Cardiac septum (tissue), 1 donor: ENCODE data around the gene FAM83G. TPM values are rescaled to one million over a fixed set of nuclear protein-coding genes. Genes with fewer than 3 reads are reported as not detected.
A peak's percentile ranks its signal among the peaks of the same experiment; 100 is the strongest.
"Not testable (repeated sequence)": the region's sequence is repeated elsewhere in the genome, so short reads cannot be mapped to it uniquely, and the experiment has no call there.

Experiments
- DNase-seq: peaks from one replicate; pipeline ENCODE4 v3.0.0-alpha.2; 2020; ENCODE audit warnings: low spot score
- intact Hi-C: fragments of 100-400 bp; cut with DNase I; formaldehyde crosslinking; loops from one replicate; pipeline ENCODE4 v1.14.0; 2022
- long read RNA-seq: library from polyadenylated mRNA; unstranded; transcript quantifications from one replicate; pipeline ENCODE4 v2.0.0, GENCODE V29; 2021
- total RNA-seq: library from RNA; stranded (reverse); fragmentation: NEBNext Ultra II Directional; extraction: Animal tissue kit (Norgen Biotek cat#: 25700); gene quantifications from one replicate; pipeline ENCODE4 v1.2.1, GENCODE V29; 2021
- donor health status: DM: no; HTN: no; CAD: no.

Gene FAM83G, protein sequence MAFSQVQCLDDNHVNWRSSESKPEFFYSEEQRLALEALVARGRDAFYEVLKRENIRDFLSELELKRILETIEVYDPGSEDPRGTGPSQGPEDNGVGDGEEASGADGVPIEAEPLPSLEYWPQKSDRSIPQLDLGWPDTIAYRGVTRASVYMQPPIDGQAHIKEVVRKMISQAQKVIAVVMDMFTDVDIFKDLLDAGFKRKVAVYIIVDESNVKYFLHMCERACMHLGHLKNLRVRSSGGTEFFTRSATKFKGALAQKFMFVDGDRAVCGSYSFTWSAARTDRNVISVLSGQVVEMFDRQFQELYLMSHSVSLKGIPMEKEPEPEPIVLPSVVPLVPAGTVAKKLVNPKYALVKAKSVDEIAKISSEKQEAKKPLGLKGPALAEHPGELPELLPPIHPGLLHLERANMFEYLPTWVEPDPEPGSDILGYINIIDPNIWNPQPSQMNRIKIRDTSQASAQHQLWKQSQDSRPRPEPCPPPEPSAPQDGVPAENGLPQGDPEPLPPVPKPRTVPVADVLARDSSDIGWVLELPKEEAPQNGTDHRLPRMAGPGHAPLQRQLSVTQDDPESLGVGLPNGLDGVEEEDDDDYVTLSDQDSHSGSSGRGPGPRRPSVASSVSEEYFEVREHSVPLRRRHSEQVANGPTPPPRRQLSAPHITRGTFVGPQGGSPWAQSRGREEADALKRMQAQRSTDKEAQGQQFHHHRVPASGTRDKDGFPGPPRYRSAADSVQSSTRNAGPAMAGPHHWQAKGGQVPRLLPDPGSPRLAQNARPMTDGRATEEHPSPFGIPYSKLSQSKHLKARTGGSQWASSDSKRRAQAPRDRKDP
- total RNA-seq = 2.5 TPM
- long read RNA-seq, full-length matches to known transcripts = 1 of 5 reads
- long read RNA-seq, partial matches to known transcripts = 2 of 5 reads
- long read RNA-seq, other reads (novel, unspliced or antisense) = 2 of 5 reads

DNA sequence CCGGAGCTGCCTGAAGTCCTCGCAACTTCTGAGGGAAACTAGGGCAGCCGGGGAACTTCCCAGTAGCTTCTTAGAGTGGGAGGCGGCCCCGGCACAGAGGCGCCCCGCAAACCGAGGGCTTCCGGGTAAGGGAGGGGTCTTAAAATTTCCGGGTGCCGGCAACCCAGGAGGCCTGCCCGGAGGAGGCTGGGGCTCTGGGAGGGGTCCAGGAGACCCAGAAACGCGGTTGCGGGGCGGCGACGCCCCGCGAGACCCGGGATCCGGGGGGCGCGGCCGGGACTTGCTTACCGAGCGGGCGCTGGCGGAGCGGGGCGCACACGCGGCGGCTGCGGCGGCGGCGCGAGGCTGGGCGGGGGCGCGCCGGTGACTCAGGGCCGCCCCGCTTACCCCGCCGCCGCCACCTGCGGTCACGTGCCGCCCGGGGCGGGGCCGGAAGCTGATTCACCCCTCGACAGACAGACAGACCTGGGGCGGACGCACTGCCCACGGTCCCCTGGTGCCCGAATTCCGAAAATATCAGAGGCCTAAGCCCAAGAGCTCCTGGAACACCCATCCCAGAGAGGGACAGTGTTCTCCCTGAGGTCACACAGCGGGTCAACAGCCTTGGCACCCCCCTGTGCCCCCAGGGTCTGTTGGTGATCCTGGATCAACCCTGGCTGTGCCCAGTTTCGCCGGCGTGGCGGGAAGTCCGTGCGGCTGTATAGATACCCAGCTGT is at the start of gene FAM83G:
Gene FAM83G (minus strand): TSS at position 344 of the 716 bp plus-strand sequence. CDS start 723 bp downstream, outside the sequence.
- peak; percentile 82 for DNase-seq
- intact Hi-C loops = no loop called here

DNA sequence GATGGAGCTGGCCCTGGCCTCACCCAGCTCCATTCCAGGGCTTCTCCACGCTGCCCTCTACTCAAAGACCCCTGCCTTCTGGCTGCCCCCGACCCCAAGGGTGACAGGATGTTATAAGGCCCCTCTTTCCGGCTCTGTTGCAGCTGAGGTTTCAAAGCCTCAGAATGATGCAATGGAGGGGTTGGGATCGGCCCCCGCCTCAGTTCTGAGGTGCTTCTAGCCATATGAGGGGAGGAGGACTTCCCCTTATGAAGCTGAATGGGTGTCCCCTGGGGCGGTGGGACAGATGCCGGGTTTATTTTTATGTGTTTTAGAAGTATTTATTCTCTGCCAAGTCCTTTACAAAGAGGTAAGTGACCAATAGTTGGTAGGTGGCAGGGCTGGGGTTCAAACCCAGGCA is 44.3 kb upstream of the FAM83G start:
- DNase-seq = peak; percentile 5
- intact Hi-C loops = not testable (repeated sequence)

DNA sequence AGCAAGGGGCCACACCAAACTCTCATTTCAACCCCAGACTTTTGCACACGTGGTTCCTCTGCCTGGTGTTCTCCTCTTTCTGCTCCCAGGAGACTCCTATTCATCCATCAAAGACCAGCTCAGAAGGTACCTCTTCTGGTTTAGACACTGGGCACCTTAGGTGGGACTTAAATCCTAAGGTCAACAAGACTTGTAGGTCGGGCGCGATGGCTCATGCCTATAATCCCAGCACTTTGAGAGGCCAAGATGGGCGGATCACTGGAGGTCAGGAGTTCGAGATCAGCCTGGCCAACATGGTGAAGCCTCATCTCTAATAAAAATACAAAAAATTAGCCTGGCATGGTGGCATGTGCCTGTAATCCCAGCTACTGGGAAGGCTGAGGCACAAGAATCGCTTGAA is 42.9 kb upstream of the FAM83G start:
- DNase-seq = peak; percentile 51
- intact Hi-C loops = not testable (repeated sequence)

DNA sequence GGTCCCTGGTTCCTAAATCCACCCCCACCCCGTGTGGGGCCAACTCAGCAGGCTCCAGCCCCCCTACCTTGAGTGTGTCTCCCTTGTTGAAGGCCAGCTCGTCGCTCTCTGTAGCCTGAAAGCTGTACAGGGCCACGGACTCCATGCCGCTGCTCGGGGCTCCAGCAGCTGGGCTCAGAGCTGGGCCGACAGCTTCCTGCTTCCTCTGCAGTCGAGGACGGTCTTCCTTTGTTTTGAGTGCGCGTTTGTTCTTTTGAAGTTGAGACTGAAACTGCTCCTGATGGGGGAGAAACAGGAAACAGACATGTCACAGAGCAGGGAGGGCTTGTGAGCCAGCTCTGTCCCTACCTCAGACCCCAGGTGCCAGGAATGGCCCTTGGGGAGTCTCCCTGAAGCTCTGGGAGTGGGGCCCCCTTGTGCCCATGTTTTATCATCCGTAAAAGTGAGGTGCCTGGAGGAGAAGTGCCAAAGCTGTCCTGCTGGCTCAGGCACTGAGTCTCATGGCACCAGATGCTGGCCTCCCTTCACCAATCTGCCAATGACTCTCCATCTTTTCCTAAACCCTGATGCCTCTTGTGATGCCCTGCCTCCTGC is 42.3 kb upstream of the FAM83G start, which contains the start of gene GRAP:
Gene GRAP (minus strand): TSS at position 176 of the 594 bp plus-strand sequence. CDS start 31 bp downstream, at position 145.
- DNase-seq, intact Hi-C loops: not testable (repeated sequence)

- intact Hi-C loops, DNase-seq: not testable (repeated sequence)
Observed at GRCh38 chr17:19044643-19045042, 40.1 kb upstream of the FAM83G start.

GRCh38 chr17:19043032-19043431 is 38.5 kb upstream of the FAM83G start:
- intact Hi-C loops, DNase-seq: not testable (repeated sequence)

DNA sequence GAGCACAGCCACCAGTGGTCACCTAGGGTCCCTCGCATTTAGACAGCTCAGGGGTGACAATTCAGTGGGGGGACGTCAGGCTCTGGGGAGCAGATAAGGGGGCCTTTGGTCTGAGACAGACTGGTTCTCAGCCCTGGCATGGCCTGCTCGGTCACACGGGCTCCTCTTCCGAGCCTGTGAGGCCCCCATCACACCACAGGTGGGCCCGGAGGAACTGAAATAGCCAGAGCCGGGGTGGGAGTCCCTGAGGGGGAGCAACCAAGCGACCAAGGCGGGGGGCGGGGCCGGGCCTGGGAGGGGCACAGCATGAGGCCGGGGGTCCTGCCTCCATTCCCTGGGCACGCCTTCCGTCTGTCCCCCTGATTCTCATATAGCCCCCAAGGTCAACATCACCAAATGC is 37.8 kb upstream of the FAM83G start:
- intact Hi-C loops, DNase-seq: not testable (repeated sequence)

DNA sequence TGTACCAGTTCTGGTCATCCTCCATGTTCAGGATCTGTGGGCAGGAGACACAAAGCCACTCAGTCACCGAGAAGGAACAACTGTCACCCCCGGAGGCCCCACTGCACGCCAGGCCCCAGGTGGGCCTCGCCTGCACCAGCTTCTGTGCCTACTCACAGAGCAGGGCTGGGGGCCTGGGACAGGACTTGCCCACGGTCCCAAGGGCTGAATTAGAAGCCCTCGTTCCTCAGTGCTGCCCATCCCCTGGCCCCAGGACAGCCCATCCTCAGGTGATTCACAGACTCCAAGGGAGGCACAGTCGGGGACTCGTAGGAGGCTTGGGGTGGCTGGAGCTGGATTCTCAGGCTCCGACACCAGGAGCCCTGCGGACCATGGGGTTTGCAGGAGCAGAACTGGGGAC is 37.3 kb upstream of the FAM83G start:
- intact Hi-C loops, DNase-seq: not testable (repeated sequence)

DNA sequence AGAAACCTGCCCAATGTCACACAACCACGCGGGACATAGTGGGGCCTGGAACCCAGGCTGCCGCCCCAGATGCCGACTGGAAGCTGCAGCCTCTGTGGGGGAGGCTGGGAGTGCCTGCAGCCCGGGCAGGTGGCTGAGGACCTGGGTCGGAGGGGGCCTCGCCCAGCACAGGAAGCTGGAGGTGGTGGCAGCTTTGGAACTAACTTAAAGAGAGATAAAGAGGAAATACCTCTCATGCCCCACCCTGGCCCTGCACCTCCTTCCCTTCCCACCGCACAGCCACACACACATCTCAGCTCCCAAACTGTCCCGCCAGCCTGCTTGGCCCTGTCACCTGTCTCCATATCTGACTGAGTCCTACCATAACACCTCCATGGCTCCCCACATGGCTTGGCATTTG is 35.8 kb upstream of the FAM83G start:
- intact Hi-C loops, DNase-seq: not testable (repeated sequence)

- intact Hi-C loops, DNase-seq: not testable (repeated sequence)
Observed at GRCh38 chr17:19038730-19039129, 34.2 kb upstream of the FAM83G start.

GRCh38 chr17:19038007-19038406 is 33.4 kb upstream of the FAM83G start:
- intact Hi-C loops, DNase-seq: not testable (repeated sequence)

DNA sequence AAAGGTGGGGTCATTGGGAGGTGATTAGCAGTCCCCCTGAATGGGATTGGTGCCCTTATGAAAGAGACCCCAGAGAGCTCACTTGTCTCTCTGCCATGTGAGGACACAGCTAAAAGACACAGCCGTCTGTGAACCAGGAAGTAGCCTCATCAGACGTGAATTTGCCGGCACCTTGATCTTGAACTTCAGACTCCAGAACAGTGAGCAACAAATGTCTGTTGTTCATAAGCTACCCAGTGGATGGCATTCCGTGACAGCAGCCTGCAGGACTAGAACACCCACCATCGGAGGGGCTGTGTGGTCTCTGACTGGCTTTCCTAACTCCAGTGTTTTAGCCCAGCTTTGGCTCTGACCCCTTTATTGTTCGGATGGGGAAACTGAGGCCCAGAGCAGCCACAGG is 33.0 kb upstream of the FAM83G start:
- DNase-seq, intact Hi-C loops: not testable (repeated sequence)

DNA sequence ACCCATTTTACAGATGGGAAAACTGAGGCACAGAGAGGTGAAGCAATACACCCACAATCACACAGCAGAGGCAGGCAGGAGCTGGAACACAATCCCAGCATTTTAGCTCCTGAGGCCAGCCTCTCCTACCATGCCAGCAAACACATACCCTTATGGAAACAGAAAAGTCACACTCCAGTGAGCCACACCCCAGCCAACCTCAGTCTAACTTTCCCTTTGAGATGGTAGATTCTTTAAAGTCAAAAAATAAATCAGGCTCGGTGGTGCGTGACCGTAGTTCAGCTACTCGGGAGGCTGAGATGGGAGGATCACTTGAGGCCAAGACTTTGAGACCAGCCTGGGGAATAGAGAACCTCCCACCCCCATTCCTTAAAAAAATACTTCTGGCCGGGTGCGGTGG is 31.6 kb upstream of the FAM83G start:
- DNase-seq, intact Hi-C loops: not testable (repeated sequence)

GRCh38 chr17:19032377-19032988 is 27.9 kb upstream of the FAM83G start:
- intact Hi-C loops = not testable (repeated sequence)

GRCh38 chr17:19031729-19032128 is 27.2 kb upstream of the FAM83G start:
- intact Hi-C loops = not testable (repeated sequence)
- peak; percentile 75 for DNase-seq

More at GRCh38 chr17:19032377-19032988, 27.9 kb upstream of the FAM83G start:
- DNase-seq = not testable (repeated sequence)

GRCh38 chr17:19030771-19031449 is 26.3 kb upstream of the FAM83G start:
- intact Hi-C loops = not testable (repeated sequence)

DNA sequence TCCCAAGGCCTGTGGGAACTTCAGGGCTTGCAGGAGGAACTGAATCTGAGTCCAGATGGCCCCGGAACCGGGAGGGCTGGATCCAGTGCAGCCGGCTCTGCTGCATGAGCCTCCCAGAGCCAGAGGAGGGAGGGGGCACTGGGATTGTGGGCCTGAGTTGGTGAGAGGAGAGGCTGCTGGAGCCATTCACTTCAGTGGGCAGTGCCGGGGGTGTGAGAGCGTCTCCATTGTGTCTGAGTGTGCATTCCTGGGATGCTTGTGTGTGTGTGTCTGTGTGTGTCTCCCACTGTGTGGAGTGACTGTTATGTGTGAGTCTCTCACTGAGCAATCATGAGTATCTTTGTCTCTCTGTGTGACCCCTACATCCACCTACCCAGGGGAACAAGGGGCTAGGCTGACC is 25.2 kb upstream of the FAM83G start:
- not testable (repeated sequence) for DNase-seq

More at GRCh38 chr17:19030771-19031449, 26.3 kb upstream of the FAM83G start:
- not testable (repeated sequence) for DNase-seq

DNA sequence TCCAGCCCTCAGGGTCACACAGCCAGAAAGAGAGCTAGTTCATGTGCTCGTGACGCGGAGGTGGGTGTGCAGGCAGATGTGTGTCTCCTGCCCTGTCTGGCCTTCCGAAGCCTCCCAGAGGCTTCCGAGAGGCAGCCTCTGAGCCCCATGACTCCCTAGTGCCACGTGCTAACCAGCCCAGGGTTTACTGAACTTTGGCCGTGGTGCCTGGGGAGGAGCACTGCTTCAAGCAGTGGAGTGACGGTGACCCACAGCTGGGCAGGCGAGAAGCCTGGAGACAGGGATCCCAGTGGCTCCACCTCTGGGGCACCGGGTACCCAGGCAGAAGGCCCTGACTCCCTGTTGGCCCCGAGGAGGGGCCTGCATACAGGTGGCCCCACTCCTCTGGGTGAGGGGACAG is 24.1 kb upstream of the FAM83G start:
- DNase-seq, intact Hi-C loops: not testable (repeated sequence)

More for the DNA sequence above, 25.2 kb upstream of the FAM83G start:
- intact Hi-C loops = not testable (repeated sequence)
